ENCODE measurements around the gene WNT9B. TPM values are rescaled to one million over a fixed set of nuclear protein-coding genes. Genes with fewer than 3 reads are reported as not detected.
A peak's percentile ranks its signal among the peaks of the same experiment; 100 is the strongest.

The WNT9B gene
- total and polyA plus RNA-seq, 2 of the 13 experiments (the other 11 are each of a cell fraction or from before 2014, with no cell fraction given), result not detected

- TF ChIP-seq ZBTB37 (CRISPR knock-in tag; IDR thresholded peaks at IDR 0.05), result no peak
- 0 out of 2 replicates have a peak, but pooled peaks have one; percentile 18 for TF ChIP-seq ARID4A (CRISPR knock-in tag; IDR thresholded peaks at IDR 0.05; ENCODE audit: borderline replicate concordance)
- TF ChIP-seq MBNL3 (CRISPR knock-in tag; conservative IDR thresholded peaks at IDR 0.05), result no peak
- no peak for TF ChIP-seq MBD4 (IDR thresholded peaks at IDR 0.05; ENCODE audit: borderline replicate concordance, low read length)
- peak; percentile 79 for TF ChIP-seq ZNF629 (CRISPR knock-in tag; conservative IDR thresholded peaks at IDR 0.05)
- no peak for TF ChIP-seq TOPORS (CRISPR knock-in tag; IDR thresholded peaks at IDR 0.05)
- no peak for TF ChIP-seq NFKBIZ (CRISPR knock-in tag; IDR thresholded peaks at IDR 0.05)
- no peak for TF ChIP-seq POLR2AphosphoS5 (IDR thresholded peaks at IDR 0.05; ENCODE audit: low read depth, low read length)
- peak; percentile 99 for TF ChIP-seq ZNF264 (CRISPR knock-in tag; IDR thresholded peaks at IDR 0.05)
- no peak for TF ChIP-seq DMAP1 (CRISPR knock-in tag; IDR thresholded peaks at IDR 0.05)
- no peak for TF ChIP-seq ZNF710 (CRISPR knock-in tag; IDR thresholded peaks at IDR 0.05; ENCODE audit: borderline replicate concordance)
- no peak for TF ChIP-seq DPF2 (CRISPR knock-in tag; IDR thresholded peaks at IDR 0.05; ENCODE audit: borderline replicate concordance, low read depth)
- no peak for TF ChIP-seq HDAC2 (CRISPR knock-in tag; IDR thresholded peaks at IDR 0.05)
- 0 out of 4 replicates have a peak, but pooled peaks have one; percentile 1 to 4 for TF ChIP-seq MAFK (conservative IDR thresholded peaks at IDR 0.05 in 1 of 2, IDR thresholded peaks at IDR 0.05 in 1 of 2; ENCODE audit: low read length in 2 of 2)
- TF ChIP-seq PRDM10 (CRISPR knock-in tag; IDR thresholded peaks at IDR 0.05; ENCODE audit: low read depth), result no peak
- no peak for TF ChIP-seq MLX (CRISPR knock-in tag; IDR thresholded peaks at IDR 0.05)
Observed at GRCh38 chr17:46894024-46894423, 42.6 kb downstream of the WNT9B start (continued).
